K562 (cell line): ENCODE results near the gene NCMAP. TPM values are rescaled to one million over a fixed set of nuclear protein-coding genes. Genes with fewer than 3 reads are reported as not detected.

Experiments used
- ATAC-seq: fragments of 200-7000 bp; cut with Tn5 transposase; 3 replicates; pipeline ENCODE4 v1.9.1; 2020; ENCODE audit warnings: moderate library complexity
- BruUV-seq: library from RNA; stranded (reverse); fragments of 400-500 nt; replicated peaks from 2 replicates; lab custom pipeline; 2021; lab: Mats Ljungman, UMichigan
- CTCF ChIA-PET: fragments of 300-600 bp; formaldehyde crosslinking; extraction: SDS; loops from one replicate; lab custom pipeline; 2021; ENCODE audit warnings: low intra/inter-chr PET ratio; lab: Yijun Ruan, JAX
- POLR2A ChIA-PET: fragments of 300-600, 350-650 bp; sonication (Branson Sonifier 250); formaldehyde crosslinking; extraction: SDS; loops from one replicate; lab custom pipeline; 2021; ENCODE audit warnings: antibody characterized with exemption, inconsistent platforms; lab: Yijun Ruan, JAX
- DNase-seq, 4 experiments: peaks; one replicate each; pipeline versions ENCODE4 v3.0.0 to v3.0.0-alpha.2; 2011 to 2018; ENCODE audit warnings: low spot score in 3 of 4, mixed read lengths in 3 of 4; ENCODE audit errors: extremely low read depth in 1 of 4
- FAIRE-seq: peaks from 2 replicates; lab custom pipeline; 2011; peaks lifted over from hg19 to GRCh38; lab: Jason Lieb, UNC
- H2AFZ ChIP-seq: 2 replicates; pipeline ENCODE4 v1.6.0; 2011; ENCODE audit warnings: low read depth, low read length, control low read depth, inconsistent platforms
- H3K27ac ChIP-seq: fragments of 200-600 bp; 3 replicates; pipeline ENCODE4 v1.8.0; 2011; ENCODE audit warnings: low read depth, mild to moderate bottlenecking, control low read depth, inconsistent platforms, low read length, moderate library complexity, mixed read lengths; ENCODE audit errors: extremely low read depth
- H3K27me3 ChIP-seq, 2 experiments: fragments of 300-600 bp in 1 of 2; 2 replicates in 1 of 2; 3 replicates in 1 of 2; pipeline versions ENCODE4 v1.6.0 to v1.8.0; 2011; ENCODE audit warnings: inconsistent platforms in 2 of 2, low read length in 2 of 2, mild to moderate bottlenecking in 1 of 2, mixed read lengths in 1 of 2, moderate library complexity in 1 of 2; ENCODE audit not compliant: control insufficient read depth in 2 of 2, insufficient read depth in 2 of 2
- H3K36me3 ChIP-seq: fragments of 300-600 bp; 3 replicates; pipeline ENCODE4 v1.8.0; 2011; ENCODE audit warnings: mild to moderate bottlenecking, low read length, inconsistent platforms; ENCODE audit not compliant: control insufficient read depth, insufficient read depth
- H3K4me1 ChIP-seq, 2 experiments: fragments of 200-600 bp in 1 of 2; replicated peaks in 1 of 2; 2 replicates in 1 of 2; 3 replicates in 1 of 2; pipeline versions ENCODE4 v1.5.1 to v1.8.0; 2011; ENCODE audit warnings: inconsistent platforms in 2 of 2, low read length in 2 of 2, mild to moderate bottlenecking in 1 of 2, mixed read lengths in 1 of 2, moderate library complexity in 1 of 2; ENCODE audit not compliant: control insufficient read depth in 2 of 2, insufficient read depth in 2 of 2
- H3K4me2 ChIP-seq: 2 replicates; pipeline ENCODE4 v1.6.1; 2011; ENCODE audit warnings: low read length, control low read depth, inconsistent platforms, mixed read lengths; ENCODE audit not compliant: insufficient read depth
- H3K4me3 ChIP-seq: fragments of 200-600 bp; sonication (generic), shearing (Covaris generic); 2 replicates; pipeline ENCODE4 v1.5.1; 2016; ENCODE audit warnings: control low read depth, inconsistent platforms
- H3K79me2 ChIP-seq: fragments of 200-600 bp; 3 replicates; pipeline ENCODE4 v1.8.0; 2011; ENCODE audit warnings: low read length, inconsistent platforms; ENCODE audit not compliant: control insufficient read depth, insufficient read depth
- H3K9ac ChIP-seq, 2 experiments: 2 replicates each; pipeline versions ENCODE4 v1.6.0 to v1.6.1; 2011; ENCODE audit warnings: low read depth in 2 of 2, low read length in 2 of 2, control low read depth in 1 of 2, inconsistent platforms in 1 of 2, mild to moderate bottlenecking in 1 of 2, mixed read lengths in 1 of 2; ENCODE audit not compliant: insufficient read depth in 1 of 2
- H3K9me1 ChIP-seq: one replicate; pipeline ENCODE4 v1.6.0; 2011; ENCODE audit warnings: inconsistent platforms, mild to moderate bottlenecking, low read length, moderate library complexity; ENCODE audit not compliant: control insufficient read depth, insufficient read depth
- H3K9me3 ChIP-seq: replicated peaks from 2 replicates; pipeline ENCODE4 v1.5.1; 2011; ENCODE audit warnings: low read depth, low read length, inconsistent platforms; ENCODE audit not compliant: control insufficient read depth, insufficient read depth
- H4K20me1 ChIP-seq: replicated peaks from 2 replicates; pipeline ENCODE4 v1.6.1; 2011; ENCODE audit warnings: low read length, inconsistent platforms, mixed read lengths; ENCODE audit not compliant: control insufficient read depth, insufficient read depth
- CBFB ChIP-seq: sonication (generic); formaldehyde crosslinking; IDR thresholded peaks from 2 replicates; pipeline ENCODE4 v1.4.0; 2020; ENCODE audit warnings: mild to moderate bottlenecking, missing genetic modification reagents
- CBX3 ChIP-seq, 2 experiments: IDR thresholded peaks; 1 replicate in 1 of 2; 2 replicates in 1 of 2; pipeline ENCODE4 v1.6.1; 2012; ENCODE audit warnings: inconsistent platforms in 2 of 2, low read length in 2 of 2, borderline replicate concordance in 1 of 2, control low read depth in 1 of 2
- DIDO1 ChIP-seq: fragments of 450-650 bp; IDR thresholded peaks from 2 replicates; pipeline ENCODE4 v1.6.1; 2016; ENCODE audit warnings: low read depth, missing biosample characterization, missing genetic modification characterization
- E2F5 ChIP-seq: sonication (generic); formaldehyde crosslinking; IDR thresholded peaks from 2 replicates; pipeline ENCODE4 v1.8.0; 2022; ENCODE audit warnings: mild to moderate bottlenecking, missing genetic modification reagents
- ELK1 ChIP-seq: sonication (generic); formaldehyde crosslinking; IDR thresholded peaks from 2 replicates; pipeline ENCODE4 v1.8.1; 2022; ENCODE audit warnings: missing genetic modification reagents
- GTF2B ChIP-seq: IDR thresholded peaks from 2 replicates; pipeline ENCODE4 v1.6.1; 2011; ENCODE audit not compliant: insufficient read length; ENCODE audit errors: extremely low read depth
- HCFC1 ChIP-seq: IDR thresholded peaks from 2 replicates; pipeline ENCODE4 v1.6.1; 2012; ENCODE audit warnings: low read depth, low read length, improper control_type of control experiment
- HDAC3 ChIP-seq: fragments of 450-650 bp; IDR thresholded peaks from 2 replicates; pipeline ENCODE4 v1.6.1; 2018; ENCODE audit warnings: borderline replicate concordance, mild to moderate bottlenecking, moderate library complexity; ENCODE audit not compliant: partially characterized antibody
- NFE2 ChIP-seq: IDR thresholded peaks from 2 replicates; pipeline ENCODE4 v1.6.1; 2014; ENCODE audit warnings: antibody characterized with exemption, low read depth
- NR0B1 ChIP-seq: fragments of 450-650 bp; IDR thresholded peaks from one replicate; pipeline ENCODE4 v1.6.1; 2018; ENCODE audit warnings: mild to moderate bottlenecking, moderate library complexity; ENCODE audit not compliant: partially characterized antibody
- NR2C2 ChIP-seq, 2 experiments: fragments of 200-800 bp in 1 of 2; sonication (Bioruptor generic) in 1 of 2; sonication (generic) in 1 of 2; formaldehyde crosslinking in 1 of 2; IDR thresholded peaks; 2 replicates each; pipeline versions ENCODE4 v1.6.1 to v1.8.0; 2016 to 2022; ENCODE audit warnings: mild to moderate bottlenecking in 1 of 2, missing compliant biosample characterization in 1 of 2, missing genetic modification characterization in 1 of 2, missing genetic modification reagents in 1 of 2
- PPARD ChIP-seq: fragments of 250-450 bp; sonication (Bioruptor Pico); IDR thresholded peaks from 2 replicates; pipeline ENCODE4 v1.8.0; 2022; ENCODE audit warnings: inconsistent platforms, mild to moderate bottlenecking, moderate library complexity
- SIN3A ChIP-seq, 2 experiments: fragments of 150-350 bp in 1 of 2; IDR thresholded peaks; 2 replicates each; pipeline ENCODE4 v1.6.1; 2011 to 2016; ENCODE audit warnings: borderline replicate concordance in 2 of 2, low read depth in 2 of 2, low read length in 2 of 2, mild to moderate bottlenecking in 2 of 2, moderate library complexity in 2 of 2; ENCODE audit not compliant: control insufficient read depth in 1 of 2
- SMAD4 ChIP-seq: fragments of 250-450 bp; sonication (Bioruptor Pico); conservative IDR thresholded peaks from 2 replicates; pipeline ENCODE4 v1.8.0; 2021; ENCODE audit warnings: inconsistent platforms, mild to moderate bottlenecking, moderate library complexity
- SMARCA5 ChIP-seq: fragments of 450-650 bp; IDR thresholded peaks from 2 replicates; pipeline ENCODE4 v1.6.1; 2016
- ZNF586 ChIP-seq: fragments of 450-650 bp; formaldehyde crosslinking; conservative IDR thresholded peaks from 2 replicates; pipeline ENCODE4 v1.4.0; 2020; ENCODE audit warnings: mild to moderate bottlenecking, moderate library complexity
- ZZZ3 ChIP-seq: fragments of 450-650 bp; IDR thresholded peaks from 2 replicates; pipeline ENCODE4 v1.6.1; 2016; ENCODE audit warnings: antibody characterized with exemption, mild to moderate bottlenecking, moderate library complexity
- WGBS: fragments of 100-300 bp; shearing (Covaris generic); methylation state at CpG from one replicate; pipeline ENCODE4 v1.1.6; 2016; ENCODE audit warnings: low coverage, mixed read lengths; ENCODE audit not compliant: insufficient coverage; ENCODE audit errors: missing lambda C conversion rate; 5-methylcytosine and 5-hydroxymethylcytosine counted together
- in situ Hi-C: fragments of 300-500 bp; cut with MboI; formaldehyde crosslinking; loops from 4 replicates; pipeline ENCODE4 v1.15.0; 2018; ENCODE audit warnings: inconsistent platforms, mixed read lengths
- intact Hi-C: fragments of 100-400 bp; cut with micrococcal nuclease; formaldehyde crosslinking; loops from 2 replicates; pipeline ENCODE4 v1.14.2; 2022
- polyA plus RNA-seq, 8 experiments: library from polyadenylated mRNA; depleted of rRNA in 4 of 8; stranded (reverse) in 5 of 8; unstranded in 3 of 8; fragments of >200 nt; fragmentation: Nextera tagmentation in 2 of 8; fragmentation: Illumina TruSeq in 1 of 8; extraction: Ambion mirVana in 2 of 8; extraction: Trizol in 1 of 8; gene quantifications; 2 replicates each; pipeline versions ENCODE4 v1.2.1 to v1.2.3, GENCODE V29; 2011 to 2014; ENCODE audit warnings: inconsistent platforms in 1 of 8, missing spikeins in 1 of 8
- total RNA-seq, 7 experiments: library from RNA; depleted of rRNA in 6 of 7; stranded (reverse); fragments of >200 nt in 6 of 7; fragmentation: Illumina TruSeq in 2 of 7; extraction: Trizol in 2 of 7; gene quantifications; 2 replicates each; pipeline versions ENCODE4 v1.2.1 to v1.2.3, GENCODE V29; 2011 to 2021; ENCODE audit warnings: low replicate concordance in 1 of 7

The NCMAP gene
- total and polyA plus RNA-seq, 9 of the 15 experiments (the other 6 are each of a cell fraction or from before 2014, with no cell fraction given): 0.03 TPM; not detected in 8

GRCh38 chr1:24652382-24652781 lies 96.5 kb downstream of the NCMAP start:
- Histone ChIP-seq H3K36me3 (peaks cover 98% of the 10 kb centered on the region), H4K20me1 (no peaks in the 10 kb centered on the region; the same call in 1 of the 2 replicates), H3K4me3 (no peak overlapping the region), H3K4me1 (peaks cover 0 to 8% of the 10 kb centered on the region in 2 experiments; a peak in 2 of 5 replicates), H3K27me3 (no peaks in the 10 kb centered on the region), H3K27ac (no peak overlapping the region), H3K9me3 (no peaks in the 10 kb centered on the region), H3K9ac (no peak overlapping the region), H3K79me2 (peaks cover 63% of the 10 kb centered on the region), H3K4me2 (no peak overlapping the region), H3K9me1 (no peaks in the 10 kb centered on the region), H2AFZ (no peak overlapping the region)
- CTCF ChIA-PET: no interaction called here
- POLR2A ChIA-PET: interaction anchor here (0.6 kb wide), 1 partner anchor 239 kb away, joined by 4 read pairs; no protein-coding TSS in a partner anchor
- TF ChIP-seq ELK1 (CRISPR knock-in tag) (no peak), GTF2B (no peak), E2F5 (CRISPR knock-in tag) (no peak), CBFB (CRISPR knock-in tag) (no peak), DIDO1 (no peak), HCFC1 (no peak), SMARCA5 (no peak), SIN3A (IDR thresholded peaks at IDR 0.05; ENCODE audit: borderline replicate concordance in 2 of 2, control insufficient read depth in 1 of 2, low read depth in 2 of 2, low read length in 2 of 2) (no peak), HDAC3 (no peak), PPARD (CRISPR knock-in tag) (no peak), NR2C2 (CRISPR knock-in tag; IDR thresholded peaks at IDR 0.05) (no peak), NR2C2 (tag; IDR thresholded peaks at IDR 0.05) (no peak), ZZZ3 (no peak), CBX3 (IDR thresholded peaks at IDR 0.05; ENCODE audit: borderline replicate concordance in 1 of 2, low read length in 2 of 2) (no peak), ZNF586 (CRISPR knock-in tag) (no peak), SMAD4 (no peak), NR0B1 (no peak), NFE2 (no peak)
- FAIRE-seq: no peak
- intact Hi-C loops: no loop called here
- BruUV-seq: no TSS peak
- 95% methylated on average over 13 of the region's 13 CpGs for WGBS
- ATAC-seq: no peak
- DNase-seq: no peak
- in situ Hi-C loops: no loop called here
